Stimulated activated CD4-positive, alpha-beta T cell treated with anti-CD3 and anti-CD28 coated beads, Interleukin-1b, Interleukin-23, amount 100 ng/mL, for 4 hours (primary cell): ENCODE data around the gene RHBDF1.

Source experiments
- DNase-seq, 2 donors: peaks; one replicate each; pipeline ENCODE4 v3.0.0-alpha.2; 2020; ENCODE audit warnings: low read depth in 2 of 2

Gene RHBDF1

GRCh38 chr16:94918-95265 lies 22.5 kb upstream of the RHBDF1 start:
- DNase-seq, result no peak

GRCh38 chr16:92431-93339 lies 20.3 kb upstream of the RHBDF1 start:
- no peak for DNase-seq

GRCh38 chr16:91484-91883 lies 19.1 kb upstream of the RHBDF1 start:
- DNase-seq, result no peak

- no peak for DNase-seq
These were observed 17.2 kb upstream of the RHBDF1 start for GRCh38 chr16:89391-90302.

GRCh38 chr16:88613-89012 lies 16.2 kb upstream of the RHBDF1 start:
- DNase-seq, result no peak

- no peak for DNase-seq
These were observed 14.1 kb upstream of the RHBDF1 start for GRCh38 chr16:86483-86952.

GRCh38 chr16:85865-86264 lies 13.4 kb upstream of the RHBDF1 start:
- DNase-seq, result no peak

- no peak for DNase-seq
These were observed 13.0 kb upstream of the RHBDF1 start for GRCh38 chr16:85407-85782.

GRCh38 chr16:84718-85406 lies 12.4 kb upstream of the RHBDF1 start:
- DNase-seq, result peak; percentile 35 to 44

GRCh38 chr16:83781-84615 lies 11.6 kb upstream of the RHBDF1 start:
- no peak for DNase-seq

- no peak for DNase-seq
These were observed 10.7 kb upstream of the RHBDF1 start for GRCh38 chr16:83060-83603.

GRCh38 chr16:79151-80054 lies 7.0 kb upstream of the RHBDF1 start:
- no peak for DNase-seq

GRCh38 chr16:78444-79150 lies 6.2 kb upstream of the RHBDF1 start:
- DNase-seq, result no peak

- DNase-seq, result peak; percentile 77 to 86
These were observed 5.5 kb upstream of the RHBDF1 start, which contains the start of gene MPG for GRCh38 chr16:77807-78443. MPG (plus strand) TSS chr16:78225; CDS start chr16:78310, 85 bp downstream.

GRCh38 chr16:77273-77806 lies 4.9 kb upstream of the RHBDF1 start:
- peak in 1 of 2 donors; percentile 33 for DNase-seq

- DNase-seq, result no peak
These were observed 4.3 kb upstream of the RHBDF1 start for GRCh38 chr16:76535-77272.
